HG03135 (cell line): ENCODE measurements around the gene TMEM52B.
A peak's percentile ranks its signal among the peaks of the same experiment; 100 is the strongest.

Experiments used
- ATAC-seq: cut with Tn5 transposase; IDR thresholded peaks from one replicate; pipeline ENCODE4 v1.9.1; 2021; ENCODE audit warnings: mild to moderate bottlenecking, moderate library complexity; ENCODE audit not compliant: unreplicated experiment

TMEM52B gene

GRCh38 chr12:10178821-10179220 is at the start of gene TMEM52B:
TMEM52B (plus strand) TSS chr12:10179032; CDS start chr12:10179575, 543 bp downstream.
- ATAC-seq = no peak

GRCh38 chr12:10130042-10130441 is 48.8 kb upstream of the TMEM52B start, which contains the start of gene CLEC7A:
CLEC7A (minus strand) TSS chr12:10130199; CDS start chr12:10130082, 117 bp downstream.
- no peak for ATAC-seq

- no peak for ATAC-seq
These were observed 47.6 kb upstream of the TMEM52B start for GRCh38 chr12:10131111-10131690.

- no peak for ATAC-seq
These were observed 45.9 kb upstream of the TMEM52B start for GRCh38 chr12:10132850-10133370.

GRCh38 chr12:10135126-10135525 is 43.7 kb upstream of the TMEM52B start:
- ATAC-seq = no peak

- no peak for ATAC-seq
These were observed 42.1 kb upstream of the TMEM52B start for GRCh38 chr12:10136637-10137205.

GRCh38 chr12:10140001-10140400 is 38.8 kb upstream of the TMEM52B start:
- ATAC-seq = no peak

GRCh38 chr12:10142976-10143589 is 35.7 kb upstream of the TMEM52B start:
- no peak for ATAC-seq

GRCh38 chr12:10147714-10148403 is 31.0 kb upstream of the TMEM52B start:
- ATAC-seq = peak; percentile 65

- no peak for ATAC-seq
These were observed 27.2 kb upstream of the TMEM52B start for GRCh38 chr12:10151621-10152020.

- ATAC-seq = peak; percentile 58
These were observed 25.3 kb upstream of the TMEM52B start for GRCh38 chr12:10153271-10154144.

- ATAC-seq = peak; percentile 6
These were observed 24.7 kb upstream of the TMEM52B start for GRCh38 chr12:10154145-10154496.

GRCh38 chr12:10155966-10156365 is 22.9 kb upstream of the TMEM52B start:
- ATAC-seq = no peak

- no peak for ATAC-seq
These were observed 20.4 kb upstream of the TMEM52B start for GRCh38 chr12:10158406-10158805.

- ATAC-seq = no peak
These were observed 19.6 kb upstream of the TMEM52B start for GRCh38 chr12:10159280-10159679.

- ATAC-seq = no peak
These were observed 18.0 kb upstream of the TMEM52B start for GRCh38 chr12:10160617-10161385.

GRCh38 chr12:10163084-10163483 is 15.7 kb upstream of the TMEM52B start:
- no peak for ATAC-seq

- no peak for ATAC-seq
These were observed 13.4 kb upstream of the TMEM52B start for GRCh38 chr12:10165421-10165820.

- ATAC-seq = no peak
These were observed 11.2 kb upstream of the TMEM52B start for GRCh38 chr12:10167599-10167998.

GRCh38 chr12:10169104-10169503 is 9.7 kb upstream of the TMEM52B start:
- no peak for ATAC-seq
